Islet of Langerhans (tissue), 1 donor: Measurements from ENCODE around the gene TMTC1.

Experiments used
- FAIRE-seq: peaks from one replicate; lab custom pipeline; 2011; peaks lifted over from hg19 to GRCh38; lab: Jason Lieb, UNC

Gene TMTC1

DNA sequence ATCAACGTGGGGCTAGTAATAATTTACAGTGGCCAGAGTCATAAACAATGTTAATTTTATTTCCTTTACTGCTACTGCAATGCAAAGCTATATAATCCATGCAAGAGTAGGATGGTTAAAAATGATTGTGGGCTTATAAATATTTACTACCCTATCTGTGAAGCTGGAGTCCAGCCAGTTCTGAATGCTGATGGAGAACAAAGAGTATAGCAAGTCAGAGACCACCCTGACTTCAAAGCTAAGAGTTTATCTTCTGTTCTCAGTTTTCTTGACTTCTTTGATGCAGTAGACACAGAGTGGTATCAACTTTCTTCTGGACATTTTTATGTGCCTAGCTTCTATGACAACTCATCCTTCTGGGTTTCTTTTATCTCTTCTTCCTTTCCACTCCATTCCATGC is 252.3 kb downstream of the TMTC1 start:
- no peak for FAIRE-seq

DNA sequence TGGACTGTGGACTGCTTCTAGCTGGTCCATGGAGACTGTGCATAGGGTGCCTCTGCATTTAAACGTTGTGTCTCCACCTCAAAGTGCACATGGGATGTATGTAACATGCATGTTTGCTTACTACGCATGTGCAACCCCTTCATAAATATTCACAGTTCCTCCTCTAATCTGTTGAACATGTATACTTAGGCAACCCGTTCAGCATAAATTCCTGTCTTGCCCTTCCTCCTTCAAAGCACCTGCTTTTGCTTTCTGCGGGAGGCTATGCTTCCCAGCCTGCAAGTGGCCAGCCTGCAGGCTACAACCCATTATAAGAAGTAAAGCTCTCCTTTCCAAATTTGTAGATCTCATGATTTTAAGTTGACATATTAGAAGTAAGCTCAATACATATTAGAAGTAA is 253.3 kb downstream of the TMTC1 start:
- no peak for FAIRE-seq

DNA sequence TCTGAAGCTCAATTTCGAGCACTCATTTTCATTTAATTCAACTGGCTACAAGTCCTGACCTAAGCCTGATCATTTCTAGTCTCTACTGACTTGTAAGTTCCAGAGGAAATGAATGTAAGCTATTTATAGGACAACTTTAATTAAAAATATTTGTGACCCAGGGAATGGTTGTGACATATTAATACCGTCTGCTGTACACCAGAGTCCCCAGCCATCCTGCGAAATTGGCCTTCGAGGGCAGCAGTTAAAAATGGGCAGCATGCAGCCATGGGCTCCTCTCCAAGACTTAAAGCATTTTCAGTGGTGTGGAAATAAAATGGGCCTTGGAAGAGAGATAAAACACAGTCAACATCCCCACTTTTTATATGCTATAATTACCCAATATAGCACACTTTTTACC is 255.6 kb downstream of the TMTC1 start:
- FAIRE-seq = no peak

DNA sequence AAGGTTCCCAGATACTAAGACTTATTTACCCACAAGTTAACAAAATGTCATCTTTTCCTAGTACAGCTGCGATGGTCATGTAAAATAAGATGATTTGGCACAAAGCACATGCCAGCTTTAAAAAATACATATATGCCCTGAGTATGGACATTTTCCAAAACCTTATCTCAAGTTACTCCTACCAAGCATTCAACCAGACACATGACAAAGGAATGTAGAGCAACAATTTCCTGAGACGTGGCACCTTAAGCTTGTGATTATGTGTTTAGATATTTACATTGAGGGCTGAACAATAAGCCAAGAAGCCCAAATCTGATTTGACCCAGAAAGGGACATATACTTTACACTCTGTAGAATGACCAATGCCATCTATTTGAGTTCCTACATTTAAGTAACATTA is 261.8 kb downstream of the TMTC1 start:
- no peak for FAIRE-seq

DNA sequence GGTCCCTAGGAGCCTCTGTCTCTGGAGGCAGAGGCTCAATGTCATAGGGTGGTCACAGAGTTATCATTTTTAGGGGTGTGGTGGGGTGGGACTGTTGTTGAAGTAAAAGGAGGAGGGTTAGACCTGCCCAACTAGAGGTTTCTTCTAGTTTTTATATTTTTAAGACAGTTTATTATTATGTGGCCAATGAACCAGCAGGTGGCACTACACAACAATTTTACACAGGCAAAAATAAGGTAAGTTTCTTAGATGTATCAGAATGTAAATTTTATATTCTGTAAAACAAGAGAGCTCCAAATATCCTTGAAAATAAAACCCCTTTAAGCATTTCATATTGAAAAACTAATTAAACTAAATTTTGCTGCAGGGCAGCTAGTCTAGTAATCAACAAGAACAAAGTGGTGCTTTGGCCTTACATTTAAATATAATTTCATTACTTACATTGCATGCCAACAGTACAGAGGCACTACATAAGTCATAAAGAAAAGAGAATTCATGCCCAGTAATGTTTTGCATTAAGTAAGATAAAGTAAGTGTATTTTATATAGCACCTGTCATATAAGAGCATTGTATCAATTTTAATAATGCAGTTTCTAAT is 264.1 kb downstream of the TMTC1 start:
- FAIRE-seq = peak; percentile 97

DNA sequence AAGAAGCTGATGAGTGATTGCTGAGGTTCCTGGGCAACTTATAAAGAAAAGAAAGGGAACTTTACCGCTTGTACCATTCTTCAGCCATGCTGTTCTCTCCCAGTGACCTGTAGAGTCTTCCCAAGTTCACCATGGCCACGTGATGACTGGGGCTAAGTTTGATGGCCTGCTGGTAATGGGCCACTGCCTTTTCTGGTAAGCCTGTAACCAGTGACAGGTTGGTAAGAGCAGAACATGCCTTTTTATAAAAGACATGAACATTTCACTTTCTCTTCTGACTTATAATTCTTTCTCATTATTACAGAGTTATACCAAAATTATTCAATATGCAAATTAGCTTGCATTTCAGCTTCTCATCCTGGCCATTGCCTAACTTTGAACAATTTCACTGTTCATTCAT is 265.3 kb downstream of the TMTC1 start:
- FAIRE-seq = no peak

DNA sequence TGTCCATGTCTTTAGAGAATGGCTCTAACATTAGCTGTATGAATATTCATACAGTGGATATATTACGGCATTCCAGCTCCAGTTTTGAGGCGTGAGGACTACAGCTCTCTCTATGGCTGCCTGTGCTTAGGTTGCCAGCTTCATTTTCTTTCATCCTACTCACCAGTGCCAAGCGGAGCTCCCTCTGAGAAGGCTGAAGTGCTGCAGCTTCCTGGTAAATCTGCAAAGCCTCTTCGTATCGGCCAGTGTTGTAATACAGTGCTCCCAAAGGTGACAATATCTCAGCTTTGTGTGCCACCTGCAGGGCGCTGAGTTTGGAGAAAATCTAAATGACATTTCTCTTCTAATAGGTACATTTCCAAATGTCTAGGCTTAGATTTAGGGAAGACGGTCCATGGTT is 266.5 kb downstream of the TMTC1 start:
- FAIRE-seq = no peak

DNA sequence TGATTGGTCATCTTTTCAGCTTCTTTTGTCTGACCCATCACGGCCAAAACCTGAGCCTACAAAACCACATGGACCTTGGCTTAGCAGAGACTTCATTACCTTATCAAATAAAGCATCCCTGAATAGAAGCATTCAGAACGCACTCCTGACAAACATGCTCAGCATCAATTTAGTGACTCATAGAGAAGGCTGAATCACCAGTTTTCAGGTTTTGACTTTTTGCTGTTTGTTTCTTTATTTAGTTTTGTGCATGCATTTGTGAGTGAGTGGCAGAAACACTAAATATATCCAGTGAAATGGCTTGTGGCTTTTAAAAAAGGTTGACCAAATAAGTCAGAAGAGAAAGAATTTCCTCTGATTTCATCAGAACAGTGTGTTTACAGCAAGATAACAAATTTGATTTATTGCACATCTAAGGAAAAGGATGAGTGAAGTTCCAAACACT is 267.3 kb downstream of the TMTC1 start:
- FAIRE-seq = no peak

DNA sequence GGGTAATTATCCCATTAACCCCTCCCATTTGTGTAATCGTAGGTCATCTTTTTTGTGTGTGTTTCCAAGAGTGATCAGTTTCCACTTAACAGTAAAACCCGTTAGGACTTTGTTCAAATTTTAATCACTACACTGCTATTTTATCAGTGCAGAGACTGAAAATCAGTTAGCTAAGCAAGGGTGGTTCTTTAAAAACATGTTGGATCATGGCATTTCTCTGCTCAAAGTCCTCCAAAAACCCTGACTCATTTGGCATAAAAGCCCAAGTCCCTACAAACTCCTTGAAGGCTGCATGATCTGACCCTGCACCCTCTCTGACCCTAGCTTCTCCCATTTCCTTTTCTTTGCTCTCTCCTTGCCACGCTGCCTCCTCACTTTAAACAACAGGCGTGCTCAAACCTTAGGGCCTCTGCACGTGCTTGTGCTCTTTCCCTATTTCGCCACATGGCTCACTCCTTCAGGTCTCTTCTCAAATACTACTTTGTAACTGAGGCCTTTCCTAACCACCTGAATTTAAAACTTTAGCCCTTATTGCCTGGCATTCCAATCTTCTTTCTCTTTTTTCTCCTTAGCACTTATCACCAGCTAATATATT is 273.1 kb downstream of the TMTC1 start:
- no peak for FAIRE-seq

DNA sequence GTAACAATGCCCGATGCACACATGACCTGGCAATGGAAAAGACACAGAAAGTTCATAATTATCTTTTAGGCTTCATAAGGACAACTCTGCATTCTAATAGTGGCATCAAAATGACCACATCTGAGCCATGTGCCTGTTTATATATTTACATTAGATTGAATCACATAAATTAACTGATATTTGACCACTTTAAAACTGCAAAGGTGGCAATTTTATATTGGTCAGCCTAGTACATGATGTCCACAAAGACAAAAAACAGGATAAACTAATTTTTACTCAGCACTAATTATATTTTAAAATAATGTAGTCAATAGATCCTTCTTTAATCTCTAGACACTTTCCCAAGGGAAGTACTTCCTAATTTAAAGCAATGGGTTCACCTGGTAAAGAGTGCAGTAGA is 274.2 kb downstream of the TMTC1 start:
- no peak for FAIRE-seq

DNA sequence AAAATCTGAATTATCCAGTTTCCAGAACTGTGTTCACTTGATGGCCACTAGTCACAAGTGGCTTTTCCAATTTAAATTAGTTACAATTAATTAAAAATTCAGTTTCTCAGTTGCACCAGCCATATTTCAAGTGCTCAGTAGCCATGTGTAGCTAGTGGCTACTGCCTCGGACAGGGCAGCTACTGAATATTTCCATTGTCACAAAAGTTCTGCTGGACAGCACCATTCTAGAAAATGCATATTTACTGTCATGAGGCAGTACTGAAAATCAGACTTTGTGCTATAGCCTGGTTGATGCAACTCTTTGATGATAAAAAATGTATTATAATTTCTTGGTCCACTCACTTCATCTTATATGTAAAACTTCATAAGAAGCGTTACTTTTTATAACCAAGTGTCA is 274.8 kb downstream of the TMTC1 start:
- no peak for FAIRE-seq

DNA sequence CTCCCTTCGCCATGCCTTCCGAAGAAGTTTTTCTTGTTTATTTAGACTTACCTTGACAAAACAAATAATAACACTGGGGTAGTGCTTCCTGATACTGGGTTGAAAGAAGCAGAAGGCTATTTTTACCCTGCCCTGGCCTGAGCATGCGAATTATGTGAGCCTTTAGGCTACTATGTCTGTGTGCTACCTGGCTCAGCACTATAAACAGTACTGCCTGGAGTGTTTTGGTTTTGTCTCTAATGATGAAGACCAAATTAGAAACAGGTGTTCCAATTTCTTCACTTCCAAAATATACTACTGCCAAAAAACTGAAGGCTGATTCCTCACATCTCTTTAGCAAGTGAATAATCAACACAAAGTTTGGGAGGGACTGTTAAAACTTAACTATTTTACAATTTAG is 278.6 kb downstream of the TMTC1 start:
- no peak for FAIRE-seq

DNA sequence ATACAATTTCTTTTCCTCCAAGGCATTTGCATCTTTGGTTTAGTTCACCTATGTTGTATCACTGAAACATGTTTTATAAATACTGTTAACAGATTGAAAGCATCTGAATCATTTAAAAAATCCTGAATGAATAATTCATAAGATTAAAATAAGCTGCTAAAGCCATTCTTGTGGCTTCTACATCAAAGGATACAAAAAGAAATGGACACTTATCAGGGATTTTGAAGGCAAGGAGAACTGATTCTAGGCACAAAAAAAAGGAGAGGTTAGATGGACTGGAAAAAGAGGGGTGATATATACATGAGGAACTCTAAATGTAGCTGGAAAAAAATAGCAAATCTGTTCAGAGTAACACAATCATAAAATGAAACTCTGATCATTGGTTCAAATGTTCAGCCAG is 280.5 kb downstream of the TMTC1 start:
- no peak for FAIRE-seq

DNA sequence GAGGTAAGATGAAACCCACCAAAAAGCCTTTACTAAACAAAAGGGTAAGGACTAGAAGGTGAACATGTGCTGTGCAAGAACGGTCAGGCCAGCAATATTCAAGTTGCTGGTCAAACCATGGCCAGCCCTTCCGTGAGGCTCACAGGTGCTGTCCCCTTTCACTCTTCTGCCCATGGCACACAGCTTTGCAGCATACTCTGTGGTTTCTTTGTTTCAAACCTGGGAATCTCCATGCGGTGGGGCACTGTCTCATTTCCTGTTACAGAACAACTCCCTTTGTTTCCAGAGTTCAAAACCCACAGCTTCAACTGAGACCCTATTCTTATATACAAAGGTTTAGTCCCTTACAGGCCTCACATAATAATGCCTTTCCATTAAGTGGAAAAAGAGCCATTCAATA is 284.5 kb downstream of the TMTC1 start:
- no peak for FAIRE-seq

DNA sequence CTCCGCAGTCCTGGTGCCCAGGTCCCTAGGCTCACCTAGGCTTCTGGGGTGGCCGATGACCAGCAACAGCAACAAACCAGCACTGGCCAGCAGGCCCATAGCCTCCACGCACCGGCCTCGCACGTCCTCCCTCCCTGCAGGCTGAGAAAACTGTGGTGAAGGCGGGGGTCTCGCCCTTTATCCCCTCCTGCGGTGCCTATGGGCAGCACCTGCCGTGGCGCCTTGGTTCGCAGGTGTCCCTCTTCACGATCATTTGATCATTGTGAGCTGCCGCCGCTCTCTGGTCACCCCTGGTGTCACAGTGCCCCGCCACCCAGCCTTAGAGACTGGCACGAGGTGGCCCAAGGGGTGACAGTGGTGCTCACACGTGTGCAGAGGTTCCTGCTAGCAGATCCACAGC is 286.2 kb downstream of the TMTC1 start, which contains the start of gene OVCH1:
Gene OVCH1, minus strand, starts transcription at position 99 of the 400 bp plus-strand sequence. Its CDS starts 0 bp downstream, at position 99.
- FAIRE-seq = no peak

DNA sequence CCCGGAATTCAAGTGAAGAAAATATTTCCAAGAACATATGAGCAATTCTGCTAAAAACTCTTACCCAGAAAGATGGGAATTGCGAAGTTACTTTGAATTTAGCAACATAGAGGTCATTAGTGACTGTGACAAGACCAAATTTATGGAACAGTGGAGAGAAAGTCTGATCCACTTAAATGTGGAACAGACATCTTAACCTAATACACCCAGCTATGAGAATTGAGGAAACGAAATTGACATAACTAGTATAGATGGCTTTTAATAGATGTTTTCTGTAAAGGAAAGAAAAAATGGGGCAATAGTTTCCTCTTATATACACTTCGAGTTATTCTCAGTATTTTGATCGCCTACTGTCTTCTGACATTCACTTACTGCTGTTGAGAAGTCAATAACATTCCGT is 290.9 kb downstream of the TMTC1 start:
- FAIRE-seq = no peak

DNA sequence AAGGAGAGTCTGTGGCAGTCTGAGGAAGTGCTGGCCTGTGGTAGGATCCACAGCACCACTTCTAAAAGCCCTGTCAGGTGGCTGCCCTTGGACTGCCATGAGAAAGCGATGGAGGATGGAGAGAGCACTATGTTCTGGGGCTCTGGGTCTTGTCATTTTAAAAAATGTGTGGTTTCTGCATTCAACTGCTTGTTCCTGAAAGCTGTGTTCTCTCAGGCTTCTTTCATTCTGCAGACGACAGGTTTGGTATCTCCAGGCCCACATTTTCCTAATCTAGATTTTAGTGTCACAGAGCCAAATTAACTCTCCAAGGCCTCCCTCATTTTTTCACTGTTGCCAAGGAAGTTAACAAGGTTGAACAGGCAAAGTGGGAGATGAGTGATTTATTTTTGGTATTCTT is 296.8 kb downstream of the TMTC1 start:
- FAIRE-seq = no peak

DNA sequence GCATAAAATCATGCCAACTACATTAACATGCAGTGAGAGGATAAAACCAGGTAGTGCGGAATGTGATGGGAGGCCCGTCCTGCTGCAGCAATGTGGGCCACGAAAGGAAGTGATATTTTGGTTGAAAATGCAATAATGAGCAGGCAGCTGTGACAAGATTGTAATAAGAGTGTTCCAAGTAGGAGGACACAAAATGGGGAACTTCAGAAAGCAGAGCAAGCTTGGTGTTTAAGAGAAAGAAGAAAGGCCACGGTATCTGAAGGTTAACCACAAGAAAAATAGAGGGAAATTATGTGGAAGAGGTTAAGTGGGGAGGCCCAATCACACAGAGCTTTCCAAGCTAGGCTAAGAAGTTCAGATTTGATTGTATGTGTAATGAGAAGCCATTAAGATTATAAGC is 320.5 kb downstream of the TMTC1 start:
- no peak for FAIRE-seq

DNA sequence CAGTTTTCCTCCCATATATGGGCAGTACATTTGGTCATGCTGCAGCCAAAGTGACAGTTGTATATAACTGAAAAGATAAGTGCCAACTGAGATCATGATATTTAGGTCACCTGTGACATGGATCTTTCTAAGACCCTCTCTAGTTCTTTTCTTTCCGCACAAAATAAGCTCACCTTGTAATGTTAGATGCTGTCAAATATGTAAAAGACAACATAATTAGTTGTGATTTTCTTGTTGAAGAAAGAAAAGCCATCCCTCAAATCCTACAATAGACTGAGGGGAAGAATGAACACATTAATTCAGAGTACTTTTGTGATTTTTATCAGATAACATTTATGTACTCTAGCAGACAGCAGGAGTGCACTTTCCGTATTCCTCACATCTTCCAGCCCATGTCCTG is 323.7 kb downstream of the TMTC1 start:
- no peak for FAIRE-seq

DNA sequence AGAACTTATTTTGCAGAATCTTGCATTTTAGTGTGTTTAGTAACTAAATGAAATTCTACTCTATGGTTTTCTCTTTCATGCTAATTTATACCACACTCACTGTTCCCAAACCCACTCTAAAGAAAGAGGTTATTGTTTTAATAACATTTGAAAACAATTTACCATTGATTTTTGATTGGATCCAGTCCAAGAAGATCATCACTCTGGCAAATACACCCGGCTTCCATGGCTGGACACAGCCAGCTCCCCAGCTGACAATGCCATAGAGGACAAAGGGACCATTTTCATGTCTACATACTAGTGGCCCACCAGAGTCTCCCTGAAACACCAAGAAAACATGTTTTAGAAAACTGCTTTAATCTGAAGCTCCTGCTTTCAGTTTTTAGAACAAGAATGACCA is 328.7 kb downstream of the TMTC1 start:
- no peak for FAIRE-seq

DNA sequence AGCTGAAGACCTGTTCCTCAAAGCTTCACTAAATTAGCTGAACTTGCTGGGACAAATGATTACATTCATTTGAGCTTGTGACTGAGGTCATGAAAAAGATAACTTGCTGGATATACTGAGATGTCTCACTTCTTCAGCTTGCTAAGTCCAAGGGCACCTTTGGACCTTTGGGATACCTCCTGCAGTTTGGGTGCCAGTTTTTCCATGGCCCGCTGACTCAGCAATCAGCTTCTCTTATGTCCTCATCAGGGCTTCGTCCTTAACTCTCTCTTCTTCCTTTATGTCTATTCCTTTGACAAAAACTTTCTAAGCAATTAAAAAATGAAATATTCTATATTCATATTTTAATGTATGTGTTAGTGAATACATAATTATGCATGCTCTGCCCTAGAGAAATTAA is 331.9 kb downstream of the TMTC1 start:
- no peak for FAIRE-seq
